ENCODE measurements around the gene AKNA.
A peak's percentile ranks its signal among the peaks of the same experiment; 100 is the strongest.

Gene AKNA

DNA sequence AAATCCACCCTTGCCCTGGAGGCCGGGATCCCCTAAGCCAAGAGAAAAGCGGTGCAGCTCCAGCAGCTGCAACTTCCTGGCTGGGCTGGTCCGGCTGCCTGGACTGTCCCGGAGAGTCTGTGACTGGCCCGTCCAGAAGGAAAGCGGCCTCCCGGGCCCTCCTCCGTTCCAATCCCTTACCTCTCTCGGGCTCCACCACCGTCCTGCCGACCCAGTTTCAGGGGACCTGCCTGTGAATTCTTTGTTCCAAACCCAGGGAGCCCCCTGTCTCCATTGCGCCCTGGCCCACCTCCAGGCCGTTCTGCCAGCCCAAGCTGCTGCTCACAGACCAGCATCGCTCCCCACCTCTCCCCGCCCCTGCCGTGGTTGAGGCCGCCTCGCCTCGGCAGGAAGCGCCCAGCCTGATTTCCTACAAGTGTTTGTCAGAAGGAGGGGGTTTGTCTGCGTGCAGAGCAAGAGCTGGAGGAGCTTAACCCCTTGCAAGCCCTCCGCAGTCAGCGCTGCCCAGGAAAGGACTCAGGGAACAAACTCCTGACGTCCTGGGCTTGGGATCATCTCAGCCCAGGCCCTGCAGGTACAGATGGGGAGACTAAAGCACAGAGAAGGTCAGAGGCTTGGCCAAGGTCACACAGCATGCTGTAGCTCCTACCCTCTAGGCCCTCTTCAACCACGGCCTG lies at the start of gene AKNA:
Gene AKNA (minus strand): TSS at position 303 of the 677 bp plus-strand sequence. CDS start 6,649 bp downstream, outside the sequence.
- peak; percentile 65 for DNase-seq

DNA sequence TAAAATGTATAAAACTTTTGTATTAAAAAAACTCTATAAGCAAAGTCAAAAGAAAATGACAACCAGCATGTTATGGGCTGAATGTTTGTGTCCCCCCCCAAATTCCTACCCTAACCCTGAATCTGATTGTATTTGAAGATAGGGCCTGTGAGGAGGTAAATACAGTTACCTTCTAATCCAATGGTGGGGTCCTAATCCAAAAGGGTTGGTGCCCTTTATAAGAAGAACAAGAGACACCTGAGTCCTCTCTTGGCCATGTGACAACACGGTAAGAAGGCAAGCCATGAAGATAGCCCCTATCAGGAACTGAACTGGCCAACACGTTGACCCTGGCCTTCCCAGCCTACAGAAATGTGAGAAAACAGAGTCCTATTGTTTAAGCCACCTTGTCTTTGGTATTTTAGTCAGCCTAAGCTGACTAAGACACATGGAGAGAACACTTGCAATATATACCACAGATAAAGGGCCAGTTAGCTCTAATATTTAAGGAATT lies 49.7 kb upstream of the AKNA start:
- no peak for DNase-seq

DNA sequence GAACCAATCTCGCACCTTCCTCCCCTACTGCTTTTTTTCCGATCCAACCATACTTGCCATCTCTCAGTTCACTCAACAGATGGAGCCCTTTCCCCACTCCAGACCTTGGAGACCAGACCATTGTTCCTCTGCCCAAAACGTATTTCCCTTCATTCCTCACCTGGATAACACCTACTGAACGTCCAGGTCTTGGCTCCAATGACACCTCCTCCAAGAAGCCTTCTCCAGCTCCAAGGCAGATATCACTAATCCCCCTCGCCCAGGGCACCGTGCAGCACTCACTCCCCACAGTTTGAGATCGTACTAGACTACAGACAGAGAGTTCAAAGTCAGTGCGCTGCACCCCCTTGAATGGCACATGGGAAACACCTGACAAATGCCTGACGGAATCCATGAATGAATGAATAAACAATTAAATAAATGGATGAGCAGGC lies 47.1 kb upstream of the AKNA start:
- DNase-seq: peak; percentile 4

DNA sequence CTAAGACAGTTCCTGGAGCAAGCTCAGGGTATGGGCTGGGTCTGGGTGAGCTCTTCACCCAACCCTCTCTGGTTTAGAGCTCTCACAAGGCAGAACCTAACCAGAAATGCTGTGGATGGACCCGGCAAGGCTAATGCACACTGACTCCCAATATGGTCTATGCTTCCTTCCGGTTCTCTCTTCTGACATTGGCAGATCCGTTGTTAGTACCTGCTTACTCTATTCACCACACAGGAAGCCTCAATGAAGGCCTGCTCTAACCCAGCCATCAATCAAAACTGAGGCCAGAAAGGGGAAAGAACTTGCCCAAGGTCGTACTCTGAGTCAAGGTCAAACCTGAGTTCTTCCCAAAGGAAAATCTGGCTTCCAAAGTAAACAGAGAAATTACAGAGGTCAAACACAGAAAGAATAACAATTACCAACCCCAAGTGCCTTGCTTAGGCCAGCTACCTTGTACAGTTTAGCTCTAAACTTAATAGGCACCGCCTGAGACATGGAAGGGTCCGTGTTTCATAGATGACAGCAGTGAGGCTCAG lies 46.0 kb upstream of the AKNA start:
- no peak for DNase-seq

DNA sequence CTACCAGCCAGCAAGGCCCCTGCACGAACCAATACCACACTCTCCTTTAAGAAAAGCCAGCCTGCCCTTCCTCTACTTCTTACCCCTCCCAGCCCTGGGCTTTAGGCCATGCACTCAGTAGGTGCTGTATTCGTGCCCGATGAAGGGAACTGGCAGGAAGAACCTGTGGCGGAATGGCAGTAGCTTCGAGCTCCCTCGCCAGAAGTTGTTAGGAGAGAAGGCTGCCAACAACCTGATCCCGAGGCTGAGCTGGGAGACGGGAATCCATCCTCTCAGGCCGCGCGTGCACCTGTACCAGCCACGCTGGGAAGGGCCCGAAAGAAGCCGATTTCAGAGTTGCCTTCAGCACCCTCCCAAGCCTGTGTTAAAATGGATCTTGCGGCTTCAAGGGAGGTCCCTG lies 45.3 kb upstream of the AKNA start:
- DNase-seq: no peak

DNA sequence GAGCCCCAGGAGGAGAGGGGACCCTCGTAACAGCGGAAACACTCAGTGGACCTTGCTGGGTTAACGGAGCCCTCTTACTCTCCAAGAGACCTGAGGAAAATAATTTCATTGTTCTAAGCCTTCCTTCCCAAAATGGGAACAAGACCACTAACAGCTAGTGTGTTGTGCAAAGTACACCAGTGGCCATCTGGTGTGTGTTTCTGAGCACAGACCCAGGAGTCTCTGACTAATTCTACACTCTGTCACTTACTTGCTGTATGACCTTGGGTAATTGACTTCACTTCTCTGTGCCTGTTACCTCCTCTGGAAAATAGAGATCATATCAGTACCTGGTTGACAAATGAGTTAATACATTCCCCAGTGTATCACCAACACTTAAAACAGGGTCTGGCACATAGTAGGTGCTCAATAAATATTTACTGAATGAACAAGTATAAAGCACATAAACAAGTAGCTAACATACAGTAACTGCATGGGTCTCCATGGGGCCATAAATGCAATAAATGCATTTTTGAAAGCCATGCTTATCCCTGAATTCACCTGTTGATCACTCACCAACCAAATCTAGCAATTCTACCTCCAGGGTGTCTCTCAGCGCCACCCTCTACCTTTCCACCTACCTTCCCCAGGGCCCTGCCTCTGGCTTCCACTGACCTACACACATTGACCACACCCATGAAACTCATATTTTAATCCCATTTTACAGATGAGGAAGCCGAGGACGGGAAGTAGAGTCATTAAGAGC lies 44.7 kb upstream of the AKNA start:
- no peak for DNase-seq

DNA sequence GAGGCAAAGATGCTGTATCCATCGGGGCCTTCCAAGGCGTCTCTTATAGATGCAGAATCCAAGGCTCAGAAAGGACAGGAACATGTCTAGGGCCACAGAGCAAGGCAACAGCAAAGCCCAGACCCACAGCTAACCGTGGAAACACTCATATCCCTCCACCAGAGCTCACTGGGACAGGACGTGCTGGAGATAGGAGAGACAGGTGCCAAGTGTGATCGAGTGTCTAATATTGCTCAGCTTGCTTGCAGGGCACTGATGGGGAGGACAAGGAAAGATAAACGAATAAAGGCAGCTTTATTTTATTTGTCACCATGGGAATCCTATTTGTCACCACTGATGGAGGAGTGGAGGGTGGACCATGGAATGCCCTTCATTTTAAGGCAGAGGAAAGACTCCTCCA lies 44.0 kb upstream of the AKNA start:
- DNase-seq: no peak

DNA sequence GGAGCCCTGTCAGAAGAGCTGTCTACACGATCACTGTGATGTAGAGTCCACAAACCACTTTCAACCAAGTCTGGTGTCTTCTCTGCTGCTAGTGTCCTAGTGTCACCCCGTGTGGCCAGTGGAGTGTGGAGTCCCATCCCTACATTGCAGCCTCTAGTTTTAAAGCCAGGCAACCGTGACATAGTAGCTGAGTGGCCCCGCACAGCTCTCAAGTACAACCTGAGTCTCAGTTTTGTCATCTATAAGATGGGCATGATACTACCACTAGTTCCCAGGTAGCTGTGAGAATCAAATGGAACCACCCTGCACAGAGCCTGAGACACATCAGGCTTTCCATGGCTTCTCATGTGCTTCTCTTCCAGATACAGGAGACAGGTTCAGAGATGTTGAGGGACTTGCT lies 43.2 kb upstream of the AKNA start:
- DNase-seq: no peak

DNA sequence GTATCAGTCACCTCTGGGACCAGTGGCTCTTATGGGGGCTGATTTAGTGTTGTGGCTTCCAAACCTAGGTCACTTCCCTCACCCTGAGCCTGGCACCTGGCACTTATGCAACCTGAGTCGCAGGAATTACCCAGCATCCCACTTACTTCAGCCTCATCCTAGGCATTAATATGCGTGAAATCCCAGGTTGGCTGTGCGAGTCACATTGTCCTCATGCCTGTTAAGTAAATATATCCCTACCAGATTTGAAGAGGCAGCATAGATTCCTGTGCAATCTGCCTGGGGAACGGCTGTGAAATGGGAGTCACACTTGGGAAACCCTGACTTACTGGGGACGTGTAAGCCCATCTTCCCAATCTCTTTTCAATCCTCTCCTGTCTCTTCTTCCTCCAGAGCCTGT lies 42.7 kb upstream of the AKNA start:
- no peak for DNase-seq

GRCh38 chr9:114429488-114429887 lies 41.7 kb upstream of the AKNA start:
- no peak for DNase-seq

DNA sequence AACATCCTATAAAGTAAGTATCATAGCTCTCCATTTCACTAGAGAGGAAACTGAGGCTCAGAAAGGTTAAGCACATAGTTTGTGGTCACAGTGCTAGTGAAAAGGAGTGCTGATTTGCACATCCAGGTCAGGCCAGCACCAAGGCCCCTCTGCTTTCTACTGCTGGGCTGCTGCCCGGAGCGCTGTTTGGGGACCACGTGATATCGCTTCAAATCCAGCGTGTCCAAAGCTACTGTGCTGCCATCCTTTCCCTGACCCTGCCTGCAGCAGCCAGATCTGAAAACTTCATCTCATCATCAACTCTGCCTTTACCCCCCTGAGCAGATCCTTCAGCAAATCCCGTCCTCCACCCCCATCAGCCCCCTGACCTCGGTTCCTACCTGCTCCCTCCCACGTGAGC lies 40.7 kb upstream of the AKNA start:
- DNase-seq: no peak

- DNase-seq: no peak
These were observed 39.9 kb upstream of the AKNA start for GRCh38 chr9:114427644-114428043.

DNA sequence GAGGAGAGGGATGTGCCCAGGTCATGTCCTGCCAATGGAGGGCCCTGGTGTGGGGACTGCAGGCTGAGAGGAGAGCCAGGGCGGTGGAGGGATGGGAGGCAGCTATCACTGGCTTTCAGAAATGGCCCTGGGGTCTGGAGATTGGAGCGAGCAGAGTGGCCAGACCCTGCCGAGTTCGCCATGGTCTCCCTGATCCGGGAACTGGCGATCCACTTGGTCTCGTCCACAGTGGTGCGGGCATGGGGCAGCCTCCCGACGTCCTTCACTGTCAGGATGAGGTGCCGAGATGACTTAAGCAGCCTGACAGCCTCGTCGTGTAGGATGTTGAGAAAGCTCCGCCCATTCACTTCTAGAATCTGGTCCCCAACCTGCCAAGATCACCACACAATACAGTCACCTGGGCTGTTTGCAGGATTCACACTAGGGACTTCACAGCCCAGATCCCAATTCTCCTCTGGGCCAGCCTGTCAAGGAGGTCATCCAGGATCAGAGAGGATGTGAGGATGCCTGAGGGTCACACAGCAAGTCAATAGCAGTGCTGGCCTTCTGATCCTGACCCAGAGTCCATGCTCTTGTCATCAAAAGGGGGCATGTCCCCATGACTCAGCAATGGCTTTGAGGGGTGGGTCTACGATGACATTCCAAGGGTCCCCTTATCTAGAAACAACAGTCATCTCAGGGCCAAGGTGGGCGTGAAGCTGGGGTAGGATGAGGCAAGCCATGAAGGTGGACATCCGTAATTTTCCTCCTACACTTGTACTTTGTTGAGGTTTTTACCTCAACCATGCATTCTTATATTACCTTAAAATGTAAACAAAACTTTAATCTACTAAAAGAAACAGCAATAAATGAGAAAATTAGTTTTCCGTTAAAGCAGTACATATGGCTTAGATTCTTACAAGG lies 38.5 kb upstream of the AKNA start:
- DNase-seq: no peak

GRCh38 chr9:114425126-114425525 lies 37.3 kb upstream of the AKNA start:
- no peak for DNase-seq

DNA sequence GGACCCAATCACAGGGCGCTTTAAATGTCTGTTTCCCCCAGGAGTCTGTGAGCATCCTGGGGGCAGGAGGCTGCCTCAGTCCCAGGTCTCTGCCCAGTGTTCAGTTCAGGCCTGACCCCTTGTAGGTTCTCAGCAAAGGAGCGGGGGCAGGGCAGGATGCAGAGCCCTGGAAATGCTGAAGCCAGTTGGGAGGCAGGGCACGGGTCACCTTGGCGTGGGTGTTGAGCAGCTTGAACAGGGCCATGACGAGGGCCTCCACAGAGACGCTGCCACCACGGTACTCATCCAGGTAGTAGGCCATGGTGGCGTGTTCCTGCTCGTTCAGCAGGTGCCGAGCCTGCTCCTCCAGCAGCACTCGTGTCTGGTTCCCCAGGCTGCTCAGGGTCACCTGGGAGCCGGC lies 36.3 kb upstream of the AKNA start:
- DNase-seq: no peak

- DNase-seq: no peak
These were observed 35.4 kb upstream of the AKNA start for GRCh38 chr9:114423181-114423580.

GRCh38 chr9:114421147-114421546 lies 33.4 kb upstream of the AKNA start:
- DNase-seq: no peak

GRCh38 chr9:114419796-114420195 lies 32.0 kb upstream of the AKNA start:
- no peak for DNase-seq

- no peak for DNase-seq
These were observed 30.3 kb upstream of the AKNA start for GRCh38 chr9:114418053-114418452.

GRCh38 chr9:114417511-114417910 lies 29.7 kb upstream of the AKNA start:
- no peak for DNase-seq

DNA sequence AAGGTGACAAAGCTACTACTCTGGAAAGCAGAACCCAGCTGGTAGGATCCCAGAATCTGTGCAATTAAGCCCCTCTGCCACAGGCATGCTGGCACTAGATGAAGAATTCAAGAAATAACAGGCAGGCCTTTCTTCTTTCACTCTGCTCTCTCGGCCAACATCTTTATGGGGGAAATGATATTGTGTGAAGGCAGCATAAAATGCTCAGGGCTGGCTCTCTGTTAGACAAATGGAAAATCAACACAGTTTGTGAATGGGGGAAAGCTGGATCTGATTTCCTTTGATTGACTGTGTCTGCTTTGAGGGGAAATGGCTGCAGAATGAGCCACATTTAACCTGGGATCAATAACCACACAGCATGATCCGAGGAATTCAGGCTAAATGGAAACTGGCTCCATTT lies 29.1 kb upstream of the AKNA start:
- DNase-seq: no peak

DNA sequence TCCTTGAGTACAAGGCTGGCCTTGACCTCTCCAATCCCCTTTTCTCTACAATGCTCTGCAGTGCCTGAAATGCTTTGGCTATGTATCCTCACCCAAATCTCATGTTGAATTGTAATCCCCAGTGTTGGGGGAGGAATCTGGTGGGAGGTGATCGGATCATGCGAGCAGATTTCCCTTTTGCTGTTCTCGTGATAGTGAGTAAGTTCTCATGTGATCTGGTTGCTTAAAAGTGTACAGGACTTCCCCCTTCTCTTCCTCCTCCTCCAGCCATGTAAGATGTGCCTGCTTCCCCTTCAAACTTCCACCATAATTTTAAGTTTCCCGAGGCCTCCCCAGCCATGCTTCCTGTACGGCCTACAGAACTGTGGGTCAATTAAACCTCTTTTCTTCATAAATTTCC lies 28.5 kb upstream of the AKNA start:
- DNase-seq: no peak

DNA sequence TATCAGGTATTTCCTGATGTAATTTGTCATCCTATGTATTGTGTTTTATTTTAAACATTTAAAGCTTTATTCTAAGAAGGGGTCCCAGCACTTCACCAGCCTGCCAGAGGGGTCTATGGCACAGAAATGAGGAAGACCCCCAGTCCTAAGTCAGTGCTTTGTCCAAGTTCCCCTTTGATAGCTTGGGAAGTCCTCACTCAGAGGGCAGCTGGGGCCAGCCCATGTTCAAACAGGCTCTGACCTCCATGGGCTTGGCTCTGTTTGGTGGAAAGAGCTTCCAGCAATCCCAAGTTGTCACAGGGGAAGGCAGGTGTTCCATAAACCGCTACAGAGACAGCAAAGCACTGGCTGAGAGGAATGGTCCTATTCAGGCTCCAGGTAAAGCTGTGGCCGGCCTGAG lies 26.6 kb upstream of the AKNA start:
- DNase-seq: no peak
